Left lung (tissue), 10 donors: Measurements from ENCODE around the gene TMEM119. TPM values are rescaled to one million over a fixed set of nuclear protein-coding genes. Genes with fewer than 3 reads are reported as not detected.

Source experiments
- ATAC-seq: fragments of 200-7000 bp; cut with Tn5 transposase; one replicate; pipeline ENCODE4 v1.9.1; 2020; ENCODE audit warnings: moderate library complexity
- DNase-seq, 4 donors: peaks; one replicate each; pipeline ENCODE4 v3.0.0-alpha.2; 2013 to 2020
- H3K27ac ChIP-seq, 2 donors: fragments of 200-600 bp; sonication (generic) in 1 of 2; one replicate each; pipeline versions ENCODE4 v1.5.0 to v1.8.0; 2020 to 2021
- H3K27me3 ChIP-seq, 2 donors: fragments of 200-600 bp; sonication (generic) in 1 of 2; one replicate each; pipeline versions ENCODE4 v1.5.0 to v1.8.0; 2020 to 2021
- H3K36me3 ChIP-seq, 2 donors: fragments of 200-600 bp; sonication (generic) in 1 of 2; one replicate each; pipeline versions ENCODE4 v1.5.0 to v1.8.0; 2020 to 2021
- H3K4me1 ChIP-seq, 2 donors: fragments of 200-600 bp; one replicate each; pipeline ENCODE4 v1.8.0; 2021
- H3K4me3 ChIP-seq, 2 donors: fragments of 200-600 bp; sonication (generic) in 1 of 2; one replicate each; pipeline versions ENCODE4 v1.5.0 to v1.8.0; 2020 to 2021; ENCODE audit warnings: mild to moderate bottlenecking in 1 of 2
- H3K9me3 ChIP-seq, 2 donors: fragments of 200-600 bp; sonication (generic) in 1 of 2; one replicate each; pipeline versions ENCODE4 v1.5.0 to v1.8.0; 2020 to 2021
- CTCF ChIP-seq, 2 donors: fragments of 200-600 bp; sonication (generic) in 1 of 2; IDR thresholded peaks; one replicate each; pipeline versions ENCODE4 v1.5.0 to v1.8.0; 2021; ENCODE audit warnings: antibody characterized with exemption in 2 of 2
- intact Hi-C, 2 donors: fragments of 100-400 bp; cut with DNase I; formaldehyde crosslinking; loops; one replicate each; pipeline versions ENCODE4 v1.11.2 to v1.14.2; 2022
- polyA plus RNA-seq, 6 donors: library from polyadenylated mRNA; unstranded; fragments of 120-200 nt; gene quantifications; one replicate each; pipeline ENCODE4 v1.2.1, GENCODE V29; 2013; ENCODE audit not compliant: insufficient read length in 6 of 6
- total RNA-seq, 2 donors: library from RNA; stranded (reverse); fragmentation: NEBNext Ultra II Directional; extraction: Animal tissue kit (Norgen Biotek cat#: 25700); gene quantifications; one replicate each; pipeline ENCODE4 v1.2.1, GENCODE V29; 2021
- donor health status: DM: no; HTN: yes; CAD: no.
- donor health status: DM: no; HTN: no; CAD: no.

Gene TMEM119
- total and polyA plus RNA-seq, 8 donors: 34.0 to 90.9 (median 45.9) TPM

GRCh38 chr12:108629151-108629550, 31.3 kb upstream of the TMEM119 start:
- no peak for TF ChIP-seq CTCF (IDR thresholded peaks at IDR 0.05)
- intact Hi-C loops: no loop called here
- DNase-seq (no peak), ATAC-seq (no peak)
- Histone ChIP-seq H3K27ac (peak overlapping the region; percentile 67 to 94), H3K36me3 (peaks cover 0 to 5% of the 10 kb centered on the region in 2 donors), H3K4me3 (peak overlapping the region in 1 of 2 donors; percentile 57), H3K4me1 (peaks cover 26 to 77% of the 10 kb centered on the region in 2 donors), H3K9me3 (no peaks in the 10 kb centered on the region), H3K27me3 (no peaks in the 10 kb centered on the region)

- peak overlapping the region in 1 of 2 donors; percentile 94 for H3K27ac ChIP-seq
- ATAC-seq (no peak), DNase-seq (no peak)
- no peaks in the 10 kb centered on the region for H3K9me3 ChIP-seq
- TF ChIP-seq CTCF (IDR thresholded peaks at IDR 0.05): no peak
- intact Hi-C loops: no loop called here
- peaks cover 27 to 74% of the 10 kb centered on the region in 2 donors for H3K4me1 ChIP-seq
- peaks cover 0 to 24% of the 10 kb centered on the region in 2 donors for H3K36me3 ChIP-seq
- no peaks in the 10 kb centered on the region for H3K27me3 ChIP-seq
- no peak overlapping the region for H3K4me3 ChIP-seq
Measured at GRCh38 chr12:108627134-108627920, 29.4 kb upstream of the TMEM119 start.

GRCh38 chr12:108625228-108625627, 27.3 kb upstream of the TMEM119 start:
- intact Hi-C loops: no loop called here
- TF ChIP-seq CTCF (IDR thresholded peaks at IDR 0.05): no peak
- peaks cover 30 to 76% of the 10 kb centered on the region in 2 donors for H3K4me1 ChIP-seq
- no peak overlapping the region for H3K4me3 ChIP-seq
- peaks cover 0 to 36% of the 10 kb centered on the region in 2 donors for H3K36me3 ChIP-seq
- no peak for DNase-seq
- no peaks in the 10 kb centered on the region for H3K27me3 ChIP-seq
- no peak overlapping the region for H3K27ac ChIP-seq
- no peaks in the 10 kb centered on the region for H3K9me3 ChIP-seq
- no peak for ATAC-seq

- Histone ChIP-seq H3K9me3 (no peaks in the 10 kb centered on the region), H3K27ac (peak overlapping the region in 1 of 2 donors; percentile 87), H3K4me3 (no peak overlapping the region), H3K36me3 (peaks cover 0 to 36% of the 10 kb centered on the region in 2 donors), H3K4me1 (peaks cover 16 to 72% of the 10 kb centered on the region in 2 donors), H3K27me3 (no peaks in the 10 kb centered on the region)
- ATAC-seq: no peak
- DNase-seq: no peak
- intact Hi-C loops: no loop called here
- no peak for TF ChIP-seq CTCF (IDR thresholded peaks at IDR 0.05)
Measured at GRCh38 chr12:108623577-108623976, 25.7 kb upstream of the TMEM119 start.

- Histone ChIP-seq H3K4me3 (no peak overlapping the region), H3K9me3 (no peaks in the 10 kb centered on the region), H3K27ac (peak overlapping the region; percentile 58 to 87), H3K27me3 (no peaks in the 10 kb centered on the region), H3K36me3 (peaks cover 0 to 36% of the 10 kb centered on the region in 2 donors), H3K4me1 (peaks cover 16 to 72% of the 10 kb centered on the region in 2 donors)
- no peak for TF ChIP-seq CTCF (IDR thresholded peaks at IDR 0.05)
- intact Hi-C loops: no loop called here
- ATAC-seq: no peak
- DNase-seq: no peak
Measured at GRCh38 chr12:108622921-108623514, 25.1 kb upstream of the TMEM119 start.
